ENCODE measurements around the gene GIPR. TPM values are rescaled to one million over a fixed set of nuclear protein-coding genes. Genes with fewer than 3 reads are reported as not detected.
"Not testable (repeated sequence)": the region's sequence is repeated elsewhere in the genome, so short reads cannot be mapped to it uniquely, and the experiment has no call there.

GIPR gene
- total RNA-seq = 7.5 TPM
- long read RNA-seq, partial matches to known transcripts = 1 of 4 reads
- long read RNA-seq, other reads (novel, unspliced or antisense) = 3 of 4 reads

GRCh38 chr19:45667620-45668341, at the start of gene GIPR:
TSS of gene GIPR (plus strand) at chr19:45668221. CDS start at chr19:45669521, 1,300 bp downstream.
- Histone ChIP-seq H3K36me3 (no peaks in the 10 kb centered on the region), H3K4me3 (peak within 1 kb of the TSS; percentile 49), H3K9me3 (no peaks in the 10 kb centered on the region), H3K27ac (peak within 1 kb of the TSS; percentile 1), H3K4me1 (peaks cover 24% of the 10 kb centered on the region), H3K27me3 (ENCODE audit: low read depth) (peaks cover 54% of the 10 kb centered on the region)
- TF ChIP-seq CTCF (IDR thresholded peaks at IDR 0.05) = no peak
- ATAC-seq (peak; percentile 40 to 52), DNase-seq (peak; percentile 66)
- intact Hi-C loops (cut with DNase I) = no loop called here

- Histone ChIP-seq H3K4me1 (no peaks in the 10 kb centered on the region), H3K27ac (no peak overlapping the region), H3K27me3 (ENCODE audit: low read depth) (no peaks in the 10 kb centered on the region), H3K9me3 (no peaks in the 10 kb centered on the region), H3K4me3 (no peak overlapping the region), H3K36me3 (peaks cover 63% of the 10 kb centered on the region)
- TF ChIP-seq CTCF (IDR thresholded peaks at IDR 0.05) = no peak
- ATAC-seq = peak in 1 of 2 donors; percentile 30
- DNase-seq = no peak
- intact Hi-C loops (cut with DNase I) = no loop called here
Observed at GRCh38 chr19:45621389-45621788, 46.6 kb upstream of the GIPR start.

GRCh38 chr19:45621976-45622503, 46.0 kb upstream of the GIPR start:
- no peaks in the 10 kb centered on the region for H3K9me3 ChIP-seq
- intact Hi-C loops (cut with DNase I) = no loop called here
- H3K4me1 ChIP-seq = no peaks in the 10 kb centered on the region
- no peak overlapping the region for H3K4me3 ChIP-seq
- ATAC-seq (no peak), DNase-seq (no peak)
- TF ChIP-seq CTCF (IDR thresholded peaks at IDR 0.05) = no peak
- peaks cover 67% of the 10 kb centered on the region for H3K36me3 ChIP-seq
- no peak overlapping the region for H3K27ac ChIP-seq
- no peaks in the 10 kb centered on the region for H3K27me3 ChIP-seq (ENCODE audit: low read depth)

- no peak for ATAC-seq
- peaks cover 69% of the 10 kb centered on the region for H3K36me3 ChIP-seq
Observed at GRCh38 chr19:45623984-45624383, 44.0 kb upstream of the GIPR start.

GRCh38 chr19:45628219-45628618, 39.8 kb upstream of the GIPR start:
- H3K4me3 ChIP-seq; H3K27ac ChIP-seq; DNase-seq; H3K9me3 ChIP-seq; intact Hi-C loops (cut with DNase I); H3K4me1 ChIP-seq; ATAC-seq; H3K27me3 ChIP-seq (ENCODE audit: low read depth): not testable (repeated sequence)
- peaks cover 59% of the 10 kb centered on the region for H3K36me3 ChIP-seq

More at GRCh38 chr19:45623984-45624383, 44.0 kb upstream of the GIPR start:
- Histone ChIP-seq H3K4me1 (no peaks in the 10 kb centered on the region), H3K9me3 (no peaks in the 10 kb centered on the region), H3K27ac (no peak overlapping the region), H3K4me3 (no peak overlapping the region), H3K27me3 (ENCODE audit: low read depth) (no peaks in the 10 kb centered on the region)
- TF ChIP-seq CTCF (IDR thresholded peaks at IDR 0.05) = no peak
- no peak for DNase-seq
- intact Hi-C loops (cut with DNase I) = no loop called here

- DNase-seq (no peak), ATAC-seq (no peak)
- intact Hi-C loops (cut with DNase I) = no loop called here
- Histone ChIP-seq H3K4me3 (no peak overlapping the region), H3K9me3 (no peaks in the 10 kb centered on the region), H3K27ac (no peak overlapping the region), H3K36me3 (peaks cover 46% of the 10 kb centered on the region), H3K4me1 (no peaks in the 10 kb centered on the region), H3K27me3 (ENCODE audit: low read depth) (no peaks in the 10 kb centered on the region)
- no peak for TF ChIP-seq CTCF (IDR thresholded peaks at IDR 0.05)
Observed at GRCh38 chr19:45629704-45630103, 38.3 kb upstream of the GIPR start.

Measured in lower lobe of right lung (tissue), 2 donors.